Activated CD8-positive, alpha-beta memory T cell treated with anti-CD3 and anti-CD28 coated beads, Interleukin-2, amount 50 U/mL, for 4 hours (primary cell): ENCODE data around the gene KRTAP13-1.

Experiments used
- DNase-seq: peaks from one replicate; pipeline ENCODE4 v3.0.0-alpha.2; 2020

KRTAP13-1 gene

DNA sequence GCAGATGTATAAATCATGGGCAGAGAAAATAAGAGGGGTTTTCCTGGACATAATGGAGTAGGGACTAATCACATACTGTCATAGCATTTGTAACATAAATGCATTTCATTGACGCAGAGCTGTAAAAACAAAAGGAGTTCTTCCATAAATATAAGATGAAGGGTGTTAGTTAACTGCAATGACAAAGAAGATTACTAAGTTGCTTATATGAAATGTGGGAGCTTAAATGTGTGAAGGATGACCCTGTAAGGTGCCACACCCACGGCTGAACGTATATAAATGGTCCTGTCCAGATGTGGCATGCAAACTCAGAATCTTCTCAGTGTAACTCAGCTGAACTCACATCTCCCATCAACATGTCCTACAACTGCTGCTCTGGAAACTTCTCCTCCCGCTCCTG is at the start of gene KRTAP13-1:
KRTAP13-1 (plus strand) TSS at position 301 of the 400 bp plus-strand sequence; CDS start at position 357, 56 bp downstream.
- no peak for DNase-seq

GRCh38 chr21:30348506-30348905 is 47.3 kb upstream of the KRTAP13-1 start, which contains the start of gene KRTAP23-1:
TSS of gene KRTAP23-1 (minus strand) at chr21:30348606. CDS start at chr21:30348606, 0 bp downstream.
- DNase-seq, result no peak

GRCh38 chr21:30349572-30349971 is 46.3 kb upstream of the KRTAP13-1 start:
- DNase-seq, result no peak

DNA sequence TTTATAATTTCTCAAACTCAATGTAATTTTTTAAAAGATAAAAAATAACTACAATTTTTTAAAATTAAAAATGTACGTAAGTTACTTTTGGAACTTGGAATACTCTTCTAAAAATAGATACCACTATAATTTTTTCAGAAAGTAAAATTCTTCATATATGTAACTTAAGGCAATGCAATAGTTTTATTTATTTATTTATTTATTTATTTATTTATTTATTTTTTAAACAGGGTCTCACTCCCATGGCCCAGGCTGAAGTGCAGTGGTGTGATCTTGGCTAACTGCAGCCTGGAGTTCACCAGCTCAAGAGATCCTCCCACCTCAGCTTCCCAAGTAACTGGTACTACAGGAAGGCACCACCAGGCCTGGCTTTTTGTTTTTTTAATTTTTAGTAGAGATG is 44.3 kb upstream of the KRTAP13-1 start:
- no peak for DNase-seq

DNA sequence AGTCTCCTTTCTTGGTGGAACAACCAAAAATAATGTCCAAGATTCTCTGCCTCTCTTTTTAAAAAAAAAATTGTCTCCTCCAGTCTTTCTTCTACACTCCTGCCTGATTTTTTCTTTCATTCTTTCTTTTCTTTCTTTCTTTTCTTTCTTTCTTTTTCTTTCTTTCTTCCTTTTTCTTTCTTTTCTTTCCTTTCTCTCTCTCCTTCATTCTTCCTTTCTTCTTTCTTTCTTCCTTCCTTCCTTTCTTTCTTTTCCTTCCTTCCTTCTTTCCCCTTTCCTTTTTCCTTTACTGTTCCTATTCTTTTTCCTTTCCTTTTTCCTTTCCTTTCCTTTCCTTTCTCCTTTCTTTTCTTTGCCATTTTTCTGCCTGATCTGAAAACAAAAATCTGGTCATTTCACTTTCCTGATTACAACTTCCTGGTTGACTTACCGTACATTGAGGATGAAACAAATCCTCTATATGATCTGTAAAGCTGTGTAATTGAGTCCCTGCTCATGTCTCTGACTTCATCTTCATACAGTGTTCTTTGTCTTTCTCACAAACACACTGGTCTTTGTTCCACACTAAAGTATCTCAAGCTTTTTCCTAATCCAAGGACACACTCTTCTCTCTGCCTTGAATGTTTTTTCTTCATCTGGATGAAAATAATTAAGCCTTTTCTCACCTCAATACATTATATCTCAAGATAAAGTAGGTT is 41.4 kb upstream of the KRTAP13-1 start:
- DNase-seq, result no peak

DNA sequence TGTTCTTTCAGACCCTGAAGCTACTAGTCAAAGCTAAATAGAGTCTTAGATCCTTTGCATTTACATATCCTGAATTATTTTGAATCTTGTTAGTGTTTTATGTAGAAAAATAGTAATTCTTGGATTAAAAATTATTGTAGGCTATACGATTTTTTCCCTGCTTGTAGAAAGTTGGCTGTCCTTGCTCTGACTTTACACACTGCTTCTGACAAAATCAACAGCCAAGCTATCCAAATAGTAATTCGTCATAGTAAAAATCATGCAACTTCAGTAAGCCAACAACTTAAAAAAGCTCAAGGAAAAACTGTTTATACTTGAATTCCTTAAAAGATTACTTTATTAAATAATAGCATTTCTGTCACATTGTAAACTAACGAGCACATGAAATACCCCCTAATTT is 39.9 kb upstream of the KRTAP13-1 start:
- DNase-seq, result no peak

DNA sequence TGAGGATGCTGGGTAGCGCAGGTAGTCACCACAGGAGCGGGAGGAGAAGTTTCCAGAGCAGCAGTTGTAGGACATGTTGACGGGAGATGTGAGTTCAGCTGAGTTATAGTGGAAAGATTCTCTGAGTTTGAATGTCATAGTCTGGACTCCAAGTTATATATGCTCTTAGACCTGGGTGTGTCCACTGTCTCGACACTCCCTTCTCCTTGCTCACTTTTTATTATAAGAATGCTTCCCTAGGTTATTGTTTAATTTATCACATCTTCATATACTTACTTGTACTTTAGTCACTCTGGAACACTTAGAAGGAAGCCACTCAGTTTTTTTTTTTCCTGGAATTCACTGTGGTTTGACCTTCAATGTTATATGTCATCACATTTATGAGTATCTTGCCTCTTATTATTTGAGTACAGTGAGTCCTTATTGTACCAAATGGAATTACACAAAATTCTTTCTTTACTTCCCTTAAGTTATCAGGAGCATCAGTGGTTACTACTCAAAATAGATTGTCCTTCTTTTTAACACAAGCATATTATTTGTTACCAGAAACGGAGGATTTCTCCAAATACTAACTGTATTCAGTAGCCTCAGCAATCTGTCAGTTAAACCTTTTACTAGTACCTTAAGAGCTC is 23.6 kb upstream of the KRTAP13-1 start, which contains the start of gene KRTAP13-2:
KRTAP13-2 (minus strand) TSS at position 133 of the 632 bp plus-strand sequence; CDS start at position 75, 58 bp downstream.
- DNase-seq, result no peak

DNA sequence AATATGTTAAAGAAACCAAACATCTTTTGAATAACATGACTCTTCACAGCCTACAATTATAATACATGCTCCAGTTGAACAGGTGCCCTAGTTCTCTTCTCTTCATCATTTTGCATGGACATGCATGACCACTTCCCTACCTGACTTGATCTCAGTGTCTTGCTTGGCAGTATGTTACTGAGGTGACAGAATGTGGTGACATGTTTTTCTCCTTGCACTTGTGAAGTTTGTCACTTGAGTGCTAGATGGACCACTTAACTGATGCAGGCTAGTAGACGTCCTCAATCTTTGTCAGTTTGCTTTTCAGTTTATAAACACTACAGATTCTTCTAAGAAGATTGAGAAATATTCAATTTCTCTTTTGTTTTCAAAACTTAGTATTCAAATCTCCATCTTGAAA is 13.6 kb upstream of the KRTAP13-1 start:
- DNase-seq, result no peak

- DNase-seq, result no peak
These were observed 4.3 kb upstream of the KRTAP13-1 start for GRCh38 chr21:30391492-30392025.

- no peak for DNase-seq
These were observed 13.1 kb downstream of the KRTAP13-1 start for GRCh38 chr21:30408782-30409494.

DNA sequence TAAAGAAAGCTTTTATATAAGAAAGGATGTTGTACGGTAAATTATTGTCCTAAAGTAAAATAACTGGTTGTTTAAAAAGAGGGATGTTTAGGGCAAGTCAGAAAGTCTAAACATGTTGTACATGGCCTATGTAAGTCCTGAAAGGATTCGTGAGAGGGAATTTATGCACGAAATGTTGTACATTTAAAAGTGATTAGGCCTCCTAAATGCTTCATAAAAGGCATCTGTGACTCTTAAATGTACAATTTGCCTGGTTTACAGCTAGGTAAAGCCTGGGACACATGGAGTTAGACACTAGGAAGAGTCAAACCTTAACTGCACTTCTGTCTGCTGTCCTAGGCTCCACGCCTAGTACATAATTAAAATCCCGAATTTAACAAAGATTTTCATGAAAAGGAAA is 20.2 kb downstream of the KRTAP13-1 start:
- no peak for DNase-seq

DNA sequence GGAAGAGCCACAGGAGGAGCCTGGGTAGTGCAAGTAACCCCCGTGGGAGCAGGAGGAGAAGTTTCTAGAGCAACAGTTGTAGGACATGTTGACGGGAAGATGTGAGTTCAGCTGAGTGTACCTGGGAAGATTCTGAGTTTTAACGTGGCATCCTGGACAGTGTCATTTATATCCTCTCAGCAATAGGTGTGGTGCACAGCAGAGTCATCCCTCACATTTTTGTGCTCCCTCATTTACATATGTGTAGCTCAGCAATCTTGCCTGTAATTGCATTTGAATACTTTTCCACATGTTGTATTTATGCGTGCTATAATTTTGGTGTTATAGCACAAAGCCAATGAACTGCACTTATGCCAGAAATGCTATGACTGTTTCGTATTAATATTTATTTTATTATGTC is 30.0 kb downstream of the KRTAP13-1 start, which contains the start of gene KRTAP13-3:
KRTAP13-3 (minus strand) TSS at position 101 of the 400 bp plus-strand sequence; CDS start at position 87, 14 bp downstream.
- DNase-seq, result no peak

GRCh38 chr21:30426731-30427130 is 30.9 kb downstream of the KRTAP13-1 start:
- DNase-seq, result no peak

GRCh38 chr21:30430170-30430655 is 34.4 kb downstream of the KRTAP13-1 start, which contains the start of gene KRTAP13-4:
TSS of gene KRTAP13-4 (plus strand) at chr21:30430220. CDS start at chr21:30430276, 56 bp downstream.
- no peak for DNase-seq

- no peak for DNase-seq
These were observed 38.3 kb downstream of the KRTAP13-1 start for GRCh38 chr21:30434033-30434631.

DNA sequence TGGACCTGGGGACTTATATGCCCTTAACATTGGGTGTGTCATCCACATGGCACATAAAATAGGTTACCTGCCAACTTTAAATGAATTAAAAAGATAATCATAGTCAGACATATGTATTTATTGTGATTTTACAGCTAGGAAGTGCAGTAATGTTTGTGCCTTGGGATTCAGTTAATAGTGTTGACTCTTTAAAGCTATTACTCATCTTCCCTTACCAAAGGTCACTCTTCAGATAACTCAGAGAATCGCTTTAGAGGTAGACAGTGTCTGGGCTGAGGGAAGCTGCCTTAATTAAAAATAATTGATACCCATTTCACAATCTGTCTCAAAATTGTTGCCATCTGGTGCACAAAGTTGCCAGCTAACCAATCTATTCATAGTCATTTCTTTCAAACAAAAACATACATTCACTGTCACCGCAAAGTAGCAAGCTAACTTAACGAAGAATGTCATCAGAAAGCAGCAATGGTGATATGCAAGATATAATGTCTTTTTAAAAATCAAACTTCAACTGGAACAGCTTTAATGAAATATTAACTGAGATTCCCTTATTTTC is 41.3 kb downstream of the KRTAP13-1 start:
- DNase-seq, result no peak

DNA sequence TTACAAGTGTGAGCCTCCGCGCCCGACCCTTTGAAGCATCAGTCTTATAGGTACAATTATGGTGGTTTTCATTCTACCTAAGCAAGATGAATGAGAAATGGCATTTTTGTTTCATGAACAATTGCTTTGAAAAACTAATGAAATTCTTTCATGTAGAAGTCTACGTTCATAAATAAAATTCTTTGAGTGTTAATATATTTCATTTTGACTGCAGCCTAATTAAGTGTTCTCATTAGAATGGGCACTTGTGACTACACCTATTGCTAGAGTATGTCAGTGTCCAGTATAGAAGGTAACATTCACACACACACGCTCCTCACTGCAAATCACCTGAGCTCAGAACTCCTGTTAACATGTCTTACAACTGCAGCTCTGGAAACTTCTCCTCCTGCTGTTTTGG is 44.1 kb downstream of the KRTAP13-1 start, which contains the start of gene KRTAP15-1:
KRTAP15-1 (plus strand) TSS at position 301 of the 400 bp plus-strand sequence; CDS start at position 354, 53 bp downstream.
- no peak for DNase-seq

DNA sequence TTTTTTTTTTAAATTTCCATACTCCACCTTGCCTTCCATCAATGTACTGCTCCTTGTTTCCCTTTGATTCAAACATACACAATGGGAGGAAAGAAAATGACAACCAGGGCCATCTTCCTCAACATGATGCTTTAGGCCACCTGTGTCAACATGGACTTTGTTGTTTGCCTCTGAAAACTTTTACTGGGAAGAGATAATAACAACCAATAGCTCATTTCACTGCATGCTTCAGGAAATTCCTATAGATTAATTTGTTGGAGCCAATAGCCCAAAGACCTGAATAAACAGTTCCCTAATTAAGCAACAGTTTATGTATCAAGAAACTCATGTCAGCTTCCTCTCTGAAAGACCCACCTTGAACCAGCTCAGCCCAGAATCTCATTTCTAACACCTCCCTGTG is 47.4 kb downstream of the KRTAP13-1 start:
- no peak for DNase-seq

GRCh38 chr21:30444204-30444603 is 48.4 kb downstream of the KRTAP13-1 start:
- DNase-seq, result no peak
